Activated CD4-positive, alpha-beta T cell treated with anti-CD3 and anti-CD28 coated beads, Interleukin-2, Interleukin-4, amounts not matched to agents 100 ng/mL and 50 ng/mL, durations not matched to agents 16 hours and 8 hours (primary cell): Measurements from ENCODE around the gene LDLRAD4.

Experiments
- DNase-seq: peaks from one replicate; pipeline ENCODE4 v3.0.0-alpha.2; 2020; ENCODE audit warnings: low spot score

The LDLRAD4 gene

GRCh38 chr18:13285874-13286273 is 67.3 kb downstream of the LDLRAD4 start:
- DNase-seq: no peak

- no peak for DNase-seq
Measured at GRCh38 chr18:13286456-13287125, 68.0 kb downstream of the LDLRAD4 start.

- no peak for DNase-seq
Measured at GRCh38 chr18:13287372-13287771, 68.8 kb downstream of the LDLRAD4 start.

- peak; percentile 77 for DNase-seq
Measured at GRCh38 chr18:13288509-13289133, 70.1 kb downstream of the LDLRAD4 start.

GRCh38 chr18:13289481-13290205 is 71.1 kb downstream of the LDLRAD4 start:
- DNase-seq: no peak

- DNase-seq: peak; percentile 90
Measured at GRCh38 chr18:13290856-13291271, 72.3 kb downstream of the LDLRAD4 start.

- no peak for DNase-seq
Measured at GRCh38 chr18:13291299-13291698, 72.7 kb downstream of the LDLRAD4 start.

- DNase-seq: no peak
Measured at GRCh38 chr18:13291745-13292447, 73.3 kb downstream of the LDLRAD4 start.

- no peak for DNase-seq
Measured at GRCh38 chr18:13292736-13293135, 74.2 kb downstream of the LDLRAD4 start.

GRCh38 chr18:13294309-13294708 is 75.7 kb downstream of the LDLRAD4 start:
- DNase-seq: no peak

GRCh38 chr18:13295894-13296293 is 77.3 kb downstream of the LDLRAD4 start:
- DNase-seq: no peak

- DNase-seq: no peak
Measured at GRCh38 chr18:13296867-13297574, 78.5 kb downstream of the LDLRAD4 start.

GRCh38 chr18:13298262-13298661 is 79.7 kb downstream of the LDLRAD4 start:
- DNase-seq: no peak

GRCh38 chr18:13300029-13300428 is 81.5 kb downstream of the LDLRAD4 start:
- DNase-seq: no peak

- no peak for DNase-seq
Measured at GRCh38 chr18:13300796-13301195, 82.2 kb downstream of the LDLRAD4 start.

- DNase-seq: no peak
Measured at GRCh38 chr18:13302040-13302439, 83.5 kb downstream of the LDLRAD4 start.

GRCh38 chr18:13302457-13303225 is 84.1 kb downstream of the LDLRAD4 start:
- DNase-seq: no peak

GRCh38 chr18:13303756-13304364 is 85.3 kb downstream of the LDLRAD4 start:
- DNase-seq: no peak

GRCh38 chr18:13305301-13305700 is 86.7 kb downstream of the LDLRAD4 start:
- no peak for DNase-seq

- DNase-seq: no peak
Measured at GRCh38 chr18:13306583-13306982, 88.0 kb downstream of the LDLRAD4 start.

- DNase-seq: peak; percentile 25
Measured at GRCh38 chr18:13308369-13308768, 89.8 kb downstream of the LDLRAD4 start.
